ENCODE results near the gene SFMBT1.

DNA sequence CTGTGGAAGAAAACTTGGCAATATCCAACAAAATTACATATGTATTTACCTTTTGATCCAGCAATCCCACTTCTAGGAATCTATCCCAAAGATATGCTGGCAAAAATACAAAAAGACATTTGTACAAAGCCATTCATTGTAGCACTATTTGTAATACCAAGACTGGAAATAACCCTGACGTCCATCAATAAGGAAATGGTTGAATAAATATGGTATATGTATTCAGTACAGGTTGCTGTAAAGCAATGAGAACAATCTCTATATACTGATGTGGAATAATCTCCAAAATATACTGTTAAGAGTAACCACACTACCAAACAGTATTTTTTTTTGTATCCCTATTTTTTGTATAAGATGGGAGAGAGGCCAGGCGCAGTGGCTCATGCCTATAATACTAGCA lies 83.7 kb downstream of the SFMBT1 start:
- TF ChIP-seq, protein P1, sequence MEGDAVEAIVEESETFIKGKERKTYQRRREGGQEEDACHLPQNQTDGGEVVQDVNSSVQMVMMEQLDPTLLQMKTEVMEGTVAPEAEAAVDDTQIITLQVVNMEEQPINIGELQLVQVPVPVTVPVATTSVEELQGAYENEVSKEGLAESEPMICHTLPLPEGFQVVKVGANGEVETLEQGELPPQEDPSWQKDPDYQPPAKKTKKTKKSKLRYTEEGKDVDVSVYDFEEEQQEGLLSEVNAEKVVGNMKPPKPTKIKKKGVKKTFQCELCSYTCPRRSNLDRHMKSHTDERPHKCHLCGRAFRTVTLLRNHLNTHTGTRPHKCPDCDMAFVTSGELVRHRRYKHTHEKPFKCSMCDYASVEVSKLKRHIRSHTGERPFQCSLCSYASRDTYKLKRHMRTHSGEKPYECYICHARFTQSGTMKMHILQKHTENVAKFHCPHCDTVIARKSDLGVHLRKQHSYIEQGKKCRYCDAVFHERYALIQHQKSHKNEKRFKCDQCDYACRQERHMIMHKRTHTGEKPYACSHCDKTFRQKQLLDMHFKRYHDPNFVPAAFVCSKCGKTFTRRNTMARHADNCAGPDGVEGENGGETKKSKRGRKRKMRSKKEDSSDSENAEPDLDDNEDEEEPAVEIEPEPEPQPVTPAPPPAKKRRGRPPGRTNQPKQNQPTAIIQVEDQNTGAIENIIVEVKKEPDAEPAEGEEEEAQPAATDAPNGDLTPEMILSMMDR (IDR thresholded peaks at IDR 0.05; ENCODE audit: insufficient read depth, low read depth, low read length), result no peak
- TF ChIP-seq EZH2 (IDR thresholded peaks at IDR 0.05; ENCODE audit: insufficient read depth, low read length), result no peak
